NCI-H128 (cell line): Measurements from ENCODE around the gene ILK.
A peak's percentile ranks its signal among the peaks of the same experiment; 100 is the strongest.

Source experiments
- DNase-seq: peaks from one replicate; lab custom pipeline; 2025; ENCODE audit not compliant: unreplicated experiment; lab: John Stamatoyannopoulos, UW

Gene ILK

GRCh38 chr11:6619004-6619745, 15.6 kb downstream of the ILK start, which contains the start of gene TPP1:
TPP1 (minus strand) TSS chr11:6619422; CDS start chr11:6619400, 22 bp downstream.
- DNase-seq = peak; percentile 71

GRCh38 chr11:6620636-6621035, 17.1 kb downstream of the ILK start:
- DNase-seq = no peak

GRCh38 chr11:6621711-6622211, 18.2 kb downstream of the ILK start:
- no peak for DNase-seq

GRCh38 chr11:6622261-6623171, 18.9 kb downstream of the ILK start:
- DNase-seq = no peak

- no peak for DNase-seq
Observed at GRCh38 chr11:6623391-6624363, 20.1 kb downstream of the ILK start.

GRCh38 chr11:6625156-6625831, 21.7 kb downstream of the ILK start:
- no peak for DNase-seq

- no peak for DNase-seq
Observed at GRCh38 chr11:6625832-6626420, 22.4 kb downstream of the ILK start.

- no peak for DNase-seq
Observed at GRCh38 chr11:6626971-6627761, 23.6 kb downstream of the ILK start.

- DNase-seq = no peak
Observed at GRCh38 chr11:6627762-6628241, 24.2 kb downstream of the ILK start.

- DNase-seq = no peak
Observed at GRCh38 chr11:6628526-6628925, 25.0 kb downstream of the ILK start.

- no peak for DNase-seq
Observed at GRCh38 chr11:6629573-6629891, 26.0 kb downstream of the ILK start.

GRCh38 chr11:6629892-6630631, 26.5 kb downstream of the ILK start:
- no peak for DNase-seq

- no peak for DNase-seq
Observed at GRCh38 chr11:6630632-6631291, 27.2 kb downstream of the ILK start.

- no peak for DNase-seq
Observed at GRCh38 chr11:6631361-6631890, 27.9 kb downstream of the ILK start.

- DNase-seq = no peak
Observed at GRCh38 chr11:6632116-6633073, 28.8 kb downstream of the ILK start.
